GM21786 (cell line): ENCODE data around the gene NRM.
A peak's percentile ranks its signal among the peaks of the same experiment; 100 is the strongest.
"Not testable (repeated sequence)": the region's sequence is repeated elsewhere in the genome, so short reads cannot be mapped to it uniquely, and the experiment has no call there.

Experiments used
- ATAC-seq: cut with Tn5 transposase; IDR thresholded peaks from one replicate; pipeline ENCODE4 v1.9.1; 2021; ENCODE audit not compliant: unreplicated experiment

Gene NRM

DNA sequence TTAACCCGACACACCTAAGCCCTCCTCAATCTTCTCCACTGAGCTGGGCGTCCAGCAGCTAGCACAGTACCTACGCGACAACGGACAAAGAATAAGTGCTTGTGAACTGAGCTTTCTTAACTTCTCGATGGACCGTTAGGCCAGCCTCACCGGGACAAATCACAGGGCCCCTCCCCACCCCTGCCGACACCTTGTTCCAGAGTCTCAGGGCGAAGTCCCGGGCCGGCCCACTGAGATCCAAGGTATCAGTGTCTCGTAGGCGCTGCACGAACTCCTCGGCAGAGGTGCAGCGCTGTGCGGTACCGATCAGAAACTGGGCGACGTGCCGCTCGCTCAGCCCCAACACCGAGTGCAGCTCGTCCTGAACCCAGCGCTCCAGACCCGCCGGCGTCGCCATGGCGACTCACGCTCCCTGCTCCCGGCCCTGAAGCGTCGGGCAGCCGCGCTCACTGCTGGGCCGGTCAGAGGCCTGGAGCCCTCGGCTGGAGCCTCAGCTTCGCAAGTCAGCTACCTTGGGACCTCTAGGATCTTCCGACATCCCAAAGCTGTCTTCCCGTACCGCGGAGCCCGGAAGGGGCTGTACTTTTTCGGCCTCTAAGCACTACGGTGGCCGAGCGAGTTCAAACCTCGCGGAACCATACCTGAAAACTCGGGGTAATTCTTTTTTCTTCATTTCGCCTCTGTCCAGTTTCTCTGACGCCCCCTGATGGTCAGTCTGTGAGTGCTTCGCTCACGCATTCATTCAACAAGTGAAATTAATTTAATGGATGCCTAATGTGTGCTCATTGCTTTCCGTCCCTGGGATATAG lies 18.1 kb downstream of the NRM start, which contains the start of gene DHX16:
DHX16 (minus strand) TSS at position 562 of the 809 bp plus-strand sequence; CDS start at position 397, 165 bp downstream.
- peak; percentile 80 for ATAC-seq

DNA sequence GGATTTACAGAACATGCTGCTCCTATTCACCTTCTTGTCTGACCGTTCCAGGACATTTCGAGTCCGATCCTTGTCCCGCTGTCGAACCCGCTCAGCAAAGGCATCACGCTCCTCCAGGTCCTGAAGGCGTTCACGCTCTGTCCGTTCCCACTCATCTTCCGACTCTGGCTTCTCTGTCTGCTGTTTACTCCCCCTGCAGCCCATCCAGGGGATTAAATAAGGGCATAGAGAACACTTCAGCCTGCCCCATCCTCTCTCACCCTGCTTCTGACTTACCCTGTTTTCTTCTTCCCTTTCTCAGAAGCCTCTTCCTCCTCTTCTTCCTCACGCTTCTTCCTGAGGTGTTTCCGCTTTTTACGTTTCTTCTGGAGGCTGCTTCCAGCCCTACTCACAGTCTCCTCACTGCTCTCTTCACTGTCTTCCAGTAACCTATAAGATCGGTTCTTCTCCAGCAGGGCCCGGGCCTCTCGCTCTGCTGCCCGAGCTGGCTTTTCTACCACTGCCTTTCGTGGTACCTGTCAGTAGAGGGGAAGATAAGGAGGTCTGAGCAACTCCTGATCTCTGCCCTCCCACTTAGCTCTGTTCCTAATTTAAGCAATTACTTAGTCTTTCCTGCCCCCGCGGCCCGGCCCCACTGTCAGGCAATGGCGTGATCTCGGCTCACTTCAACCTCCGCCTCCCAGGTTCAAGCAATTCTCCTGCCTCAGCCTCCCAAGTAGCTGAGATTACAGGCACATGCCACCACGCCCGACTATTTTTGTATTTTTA lies 19.8 kb downstream of the NRM start:
- no peak for ATAC-seq

DNA sequence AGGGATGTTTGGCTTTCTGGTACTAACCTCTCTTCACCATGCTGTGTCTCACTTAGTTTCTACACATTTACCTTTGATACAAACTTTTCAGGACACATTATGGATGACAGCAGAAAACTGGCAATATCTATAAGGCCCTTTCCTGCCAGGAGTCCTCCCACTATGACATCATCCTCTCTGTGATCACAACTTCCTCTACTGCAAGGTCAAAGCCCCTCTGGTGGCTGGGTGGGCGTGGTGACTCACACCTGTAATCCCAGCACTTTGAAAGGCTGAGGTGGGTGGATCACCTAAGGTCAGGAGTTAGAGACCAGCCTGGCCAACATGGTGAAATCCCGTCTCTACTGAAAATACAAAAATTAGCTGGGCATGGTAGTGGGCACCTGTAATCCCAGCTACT lies 24.5 kb downstream of the NRM start:
- not testable (repeated sequence) for ATAC-seq

DNA sequence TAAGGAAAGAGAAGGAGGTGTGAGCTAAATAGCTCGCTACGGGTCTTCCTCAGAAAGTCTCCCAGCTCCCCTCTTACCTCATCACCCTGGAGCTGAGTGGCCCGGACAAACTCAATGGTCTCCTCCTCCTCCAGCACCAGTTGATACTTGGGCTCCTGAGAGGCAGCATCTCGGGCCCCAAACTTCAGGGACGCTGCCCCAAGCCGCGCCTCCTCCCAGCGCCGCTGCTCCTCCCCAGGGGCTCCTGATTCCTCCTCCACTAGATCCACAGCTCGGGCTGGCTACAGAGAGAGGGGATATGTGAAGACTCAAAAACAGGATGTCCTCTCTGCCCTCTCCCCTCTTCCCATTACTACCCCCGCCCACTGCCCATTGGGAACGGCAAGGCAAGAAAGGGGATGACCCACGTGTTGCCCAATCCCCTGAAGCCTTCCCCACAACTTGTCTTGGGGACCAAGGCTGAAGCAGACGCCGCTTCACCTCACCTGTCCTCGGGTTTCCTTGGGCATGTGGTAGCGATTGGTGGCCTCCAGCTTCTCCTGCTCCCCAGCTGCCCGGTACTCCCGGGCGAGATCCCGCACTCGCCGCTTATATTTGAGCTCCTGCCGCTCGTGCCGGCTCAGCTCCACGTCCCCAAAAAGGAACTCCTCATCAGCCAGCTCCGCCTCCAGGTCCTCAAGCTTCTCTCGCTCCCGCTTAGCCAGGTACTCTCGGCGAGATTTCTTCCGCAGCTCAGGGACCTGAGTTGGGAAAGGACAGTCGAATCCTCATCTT lies 25.6 kb downstream of the NRM start:
- no peak for ATAC-seq

DNA sequence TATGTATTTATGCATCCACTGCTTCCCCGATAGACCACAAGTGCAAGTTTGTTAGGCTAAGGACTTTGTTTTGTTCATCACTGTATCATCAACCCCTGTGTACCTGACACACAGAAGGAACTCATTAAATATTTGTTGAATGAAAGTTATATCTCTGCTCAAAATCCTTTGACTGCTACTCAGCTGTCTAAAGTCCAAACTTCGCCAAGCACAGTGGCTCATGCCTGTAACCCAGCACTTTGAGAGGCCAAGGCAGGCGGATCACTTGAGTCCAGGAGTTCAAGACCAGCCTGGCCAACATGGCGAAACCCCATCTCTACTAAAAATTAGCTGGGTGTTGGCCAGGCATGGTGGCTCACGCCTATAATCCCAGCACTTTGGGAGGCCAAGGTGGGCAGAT lies 32.9 kb downstream of the NRM start:
- not testable (repeated sequence) for ATAC-seq

DNA sequence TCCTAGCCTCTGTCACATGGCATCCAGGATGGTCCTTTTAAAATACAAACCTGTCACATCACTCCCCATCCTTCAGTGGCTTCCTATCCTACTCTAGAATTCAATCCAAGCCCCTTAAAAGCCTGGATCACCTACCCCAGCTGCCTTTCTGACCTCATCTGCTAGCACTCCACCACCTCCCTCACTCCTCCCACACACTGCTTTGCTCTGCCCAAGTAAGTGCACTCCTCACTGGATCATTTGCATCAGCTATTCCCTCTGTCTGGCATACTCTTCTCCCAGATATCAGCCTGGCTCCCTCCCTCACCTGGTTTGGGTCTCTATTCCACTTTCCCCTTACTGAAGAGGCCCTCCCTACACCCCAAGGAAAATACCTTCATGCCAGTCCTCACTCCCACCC lies 33.3 kb downstream of the NRM start:
- no peak for ATAC-seq

DNA sequence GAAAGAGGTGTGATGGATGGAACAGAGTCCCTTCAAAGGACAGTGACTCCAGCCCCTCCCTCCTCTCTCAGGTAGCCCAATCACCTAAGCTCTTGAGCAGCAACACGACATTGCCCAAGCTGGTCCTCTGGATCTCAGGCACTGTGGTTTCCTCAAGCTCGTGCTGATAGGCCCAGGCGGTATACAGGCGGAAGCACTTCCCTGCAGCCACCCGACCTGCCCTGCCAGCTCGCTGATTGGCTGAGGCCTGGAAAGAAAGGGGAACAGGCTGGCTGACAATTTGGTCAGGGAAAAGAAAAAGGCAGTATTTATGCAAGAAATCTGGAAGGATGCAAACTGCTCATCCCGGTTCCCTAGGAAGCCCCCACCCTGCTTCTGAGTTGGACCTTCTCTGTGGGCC lies 34.3 kb downstream of the NRM start:
- ATAC-seq, result no peak

DNA sequence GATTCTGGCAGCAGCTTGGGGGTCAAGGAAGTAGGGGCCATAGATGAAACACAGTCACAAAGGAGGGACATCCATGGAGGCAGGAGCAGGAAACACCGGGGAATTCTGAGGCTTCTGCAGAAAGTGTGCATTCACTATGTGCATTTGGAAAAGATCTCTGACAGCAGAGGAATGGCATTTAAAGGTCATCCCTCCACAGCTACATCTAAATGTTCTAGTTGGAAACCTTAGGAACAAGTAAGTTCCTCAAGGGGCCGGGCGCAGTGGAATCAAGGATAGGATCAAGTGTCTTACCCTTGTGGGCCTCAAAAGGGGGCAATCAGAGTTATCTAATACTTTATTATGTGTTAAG lies 35.1 kb downstream of the NRM start:
- no peak for ATAC-seq

DNA sequence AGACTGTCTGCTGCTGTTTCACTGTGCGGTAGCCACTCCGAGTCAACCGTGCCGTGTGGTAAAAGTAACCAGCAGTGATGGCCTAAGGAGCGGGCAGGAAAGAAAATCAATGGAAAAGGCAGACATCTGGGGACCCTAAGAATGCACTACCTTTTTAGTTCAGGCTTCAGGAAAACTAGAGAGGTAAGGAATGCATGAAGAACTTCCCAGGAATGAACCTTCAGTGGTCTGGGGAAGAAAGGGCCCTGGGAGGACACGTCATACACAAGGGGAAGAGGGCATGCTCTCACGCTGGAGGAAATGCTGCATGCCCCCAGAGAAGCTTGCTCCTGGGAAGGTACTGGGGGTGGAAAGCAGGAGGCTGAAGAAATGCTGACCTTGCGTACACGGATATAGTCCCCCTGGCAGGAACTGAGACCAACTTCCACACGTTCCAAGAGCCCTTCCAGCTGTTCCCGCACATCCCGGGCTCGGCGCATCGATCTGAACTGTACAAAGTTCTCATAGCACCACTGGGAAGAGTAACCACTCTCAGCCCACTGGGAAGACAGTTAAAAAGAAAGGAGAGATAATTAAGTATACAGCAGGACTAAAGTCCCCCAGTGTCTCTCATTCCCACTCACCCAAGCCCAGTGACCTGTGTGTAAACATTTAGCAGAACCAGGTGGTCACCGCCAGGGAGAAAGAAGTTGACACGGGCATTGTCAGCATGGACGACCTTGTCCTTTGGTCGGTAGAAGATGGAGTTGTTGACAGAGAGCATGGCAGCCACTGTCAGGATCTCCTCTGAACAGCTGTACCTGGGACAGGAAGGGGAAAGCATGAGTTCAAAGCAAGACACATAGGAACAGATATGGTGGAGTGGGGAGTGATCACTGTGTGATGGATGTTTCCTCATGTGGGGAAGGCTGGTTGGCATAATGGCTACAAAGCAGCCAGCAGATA lies 35.7 kb downstream of the NRM start:
- no peak for ATAC-seq

DNA sequence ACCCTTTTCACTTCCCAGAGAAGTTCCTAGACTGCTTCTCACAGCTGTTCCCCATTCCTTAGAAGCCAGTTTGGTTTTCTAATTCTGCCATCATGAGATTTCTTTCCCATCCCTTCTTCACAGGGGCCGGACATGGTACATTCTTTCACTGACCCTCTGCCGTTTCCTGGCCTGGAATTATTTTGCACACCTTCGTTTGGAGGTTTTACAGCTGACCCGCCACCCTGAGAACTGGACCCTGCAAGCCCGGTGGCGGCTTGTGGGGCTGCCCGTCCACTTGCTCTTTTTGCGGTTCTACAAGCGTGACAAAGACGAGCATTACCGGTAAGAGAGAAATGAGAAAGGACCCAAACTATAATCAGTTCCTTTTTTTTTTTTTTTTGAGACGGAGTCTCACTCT lies 39.6 kb downstream of the NRM start:
- ATAC-seq, result no peak

DNA sequence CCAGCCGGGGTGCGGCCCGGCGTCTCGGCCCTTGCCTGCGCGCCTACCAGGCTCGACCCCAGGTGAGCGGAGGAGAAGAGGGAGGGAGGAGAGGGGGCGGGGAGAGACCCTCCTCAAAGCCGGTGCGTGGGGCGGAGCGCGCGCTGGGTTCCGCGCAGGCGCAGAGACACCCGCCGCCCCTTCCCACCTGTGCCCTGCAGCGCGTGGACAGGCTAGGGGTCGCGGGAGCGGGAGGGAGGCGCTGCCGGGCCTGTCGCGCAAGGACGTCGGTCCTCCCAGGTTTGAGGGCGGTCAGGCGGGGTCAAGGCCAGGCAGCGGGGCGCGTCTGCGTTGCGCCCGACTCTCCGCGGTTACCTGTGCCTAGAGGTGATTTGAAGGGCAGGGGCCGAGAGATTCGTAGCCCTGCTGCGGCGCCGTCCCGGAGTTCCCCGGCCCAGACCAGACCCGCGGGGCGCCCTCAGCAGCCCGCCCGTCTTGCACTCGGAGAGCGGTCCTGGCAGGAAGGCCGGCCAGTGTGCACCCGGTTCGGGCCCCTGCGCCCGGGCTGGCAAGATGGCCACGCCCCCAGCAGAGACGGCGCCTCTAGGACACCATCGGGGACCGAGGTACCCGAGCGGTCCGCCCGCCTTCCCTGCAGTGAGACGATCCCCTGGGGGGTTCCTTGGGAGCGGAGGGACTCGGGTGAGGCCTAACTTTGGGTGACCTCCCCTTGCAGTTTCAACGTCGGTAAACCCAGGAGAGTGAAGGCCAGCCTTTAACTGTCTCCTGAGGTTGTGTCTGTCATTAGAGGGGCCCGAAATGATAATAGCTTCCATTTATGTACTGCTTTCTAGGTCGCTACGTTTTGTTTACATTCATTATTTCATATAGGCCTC lies 43.3 kb downstream of the NRM start:
- peak; percentile 55 for ATAC-seq

DNA sequence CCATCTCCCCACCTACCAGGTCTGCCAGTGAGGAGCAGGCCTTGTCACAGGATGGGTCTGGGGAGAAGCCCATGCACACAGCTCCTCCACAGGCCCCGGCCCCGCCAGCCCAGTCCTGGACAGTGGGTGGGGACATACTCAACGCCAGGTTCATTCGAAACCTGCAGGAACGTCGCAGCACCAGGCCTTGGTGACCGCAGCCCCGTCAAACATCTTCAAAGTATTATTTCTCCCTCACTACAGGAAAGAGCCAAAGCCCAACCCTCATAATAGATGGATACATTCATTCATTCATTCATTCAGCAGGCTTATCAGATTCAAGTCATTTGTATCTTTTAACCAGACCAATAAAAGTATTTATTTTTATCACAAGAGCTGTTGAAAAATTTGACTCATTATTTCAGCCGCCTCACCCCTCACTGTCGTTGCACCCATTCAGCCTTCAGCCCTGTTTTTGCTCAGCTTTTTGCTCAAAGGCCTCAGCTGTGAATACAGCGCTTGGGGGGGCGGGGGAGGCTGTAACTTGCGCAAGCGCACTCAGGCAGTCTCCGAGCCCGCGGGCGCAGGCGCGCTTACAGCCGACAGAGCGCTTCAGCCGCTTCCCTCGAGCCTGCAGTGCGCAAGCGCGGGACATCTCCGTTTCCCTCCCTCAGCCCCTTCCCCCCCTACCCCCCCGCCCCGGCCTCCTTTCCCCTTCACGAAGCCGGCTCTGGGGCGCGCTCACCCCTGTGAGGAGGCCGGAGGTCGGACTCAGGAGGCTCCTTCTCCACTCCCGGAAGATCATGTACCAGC lies 44.1 kb downstream of the NRM start, which contains the start of gene C6orf136:
C6orf136 (plus strand) TSS at position 684 of the 792 bp plus-strand sequence; CDS start at position 783, 99 bp downstream.
- ATAC-seq, result peak; percentile 45

DNA sequence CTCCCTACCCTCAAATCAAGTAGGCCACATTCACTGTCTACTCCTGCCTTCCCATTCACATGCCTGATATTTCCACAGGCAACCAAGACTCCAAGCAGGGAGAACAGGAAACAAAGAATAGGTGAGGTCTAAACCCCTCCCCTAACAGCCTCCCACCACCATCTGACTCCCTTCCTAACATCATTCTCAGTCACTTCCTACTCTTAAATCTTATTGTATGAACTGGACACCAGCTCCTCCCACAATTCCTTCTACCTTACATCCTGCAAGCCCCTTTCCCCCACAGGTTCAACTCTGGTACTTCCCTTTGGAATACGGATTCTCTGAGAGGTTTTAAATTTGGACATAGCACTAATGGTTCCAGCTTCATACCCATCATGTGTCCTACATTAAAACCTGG lies 44.8 kb downstream of the NRM start:
- ATAC-seq, result no peak

DNA sequence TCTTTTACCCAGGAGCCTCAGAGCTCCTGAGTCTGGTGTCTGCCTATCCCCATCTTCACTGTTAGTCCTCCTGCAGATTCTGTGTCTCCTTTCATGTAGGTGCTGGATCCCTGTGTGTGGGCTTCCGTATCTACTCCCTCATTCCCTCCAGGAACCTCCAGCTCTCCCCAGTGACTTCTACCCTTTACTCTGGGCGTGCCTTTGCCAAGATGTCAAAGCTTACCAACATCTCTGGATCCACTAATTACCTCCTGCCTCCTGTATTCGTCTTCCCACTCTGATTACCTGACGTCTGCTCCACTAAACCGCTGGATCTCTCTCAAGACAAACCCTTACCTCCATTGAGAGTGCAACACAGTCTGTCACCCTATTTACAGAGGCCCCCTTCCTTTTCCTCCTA lies 46.0 kb downstream of the NRM start:
- ATAC-seq, result no peak

DNA sequence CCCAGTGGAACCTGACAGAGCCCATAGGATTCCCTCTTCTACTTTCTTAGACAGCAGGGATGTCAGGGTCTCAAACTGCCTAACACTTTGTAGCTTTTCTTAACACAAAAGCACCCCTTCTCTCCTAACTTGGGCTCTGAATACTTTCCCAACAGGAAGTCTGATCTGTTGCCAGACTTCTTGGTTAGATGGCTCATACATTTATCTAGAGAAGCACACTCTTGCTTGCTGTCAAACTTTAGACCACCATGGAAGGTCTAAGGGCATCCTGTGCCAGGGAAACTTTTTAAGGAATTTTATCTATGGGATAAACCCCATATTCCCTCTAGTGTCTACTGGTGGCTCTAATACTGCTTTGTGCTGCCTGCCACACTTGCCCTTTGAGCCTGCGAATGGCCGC lies 47.1 kb downstream of the NRM start:
- ATAC-seq, result no peak

DNA sequence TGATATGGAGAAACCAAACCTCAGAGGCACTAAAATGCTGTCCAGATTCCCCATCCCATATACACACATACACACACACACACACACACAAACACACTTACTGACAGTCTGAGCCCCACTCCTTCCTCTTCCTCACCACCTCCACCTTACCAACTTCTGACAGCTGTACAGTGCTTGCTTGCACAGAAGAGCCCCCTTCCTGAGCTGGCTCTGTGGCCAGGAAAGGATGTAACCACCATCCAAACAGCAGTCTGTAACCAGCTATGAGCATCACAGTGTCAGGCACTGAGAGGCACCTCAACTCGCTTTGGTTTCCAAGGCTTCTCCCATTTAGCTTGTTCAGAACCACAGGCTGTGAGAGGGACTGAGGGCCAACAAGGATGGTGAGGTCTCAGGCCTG lies 49.7 kb downstream of the NRM start:
- no peak for ATAC-seq

DNA sequence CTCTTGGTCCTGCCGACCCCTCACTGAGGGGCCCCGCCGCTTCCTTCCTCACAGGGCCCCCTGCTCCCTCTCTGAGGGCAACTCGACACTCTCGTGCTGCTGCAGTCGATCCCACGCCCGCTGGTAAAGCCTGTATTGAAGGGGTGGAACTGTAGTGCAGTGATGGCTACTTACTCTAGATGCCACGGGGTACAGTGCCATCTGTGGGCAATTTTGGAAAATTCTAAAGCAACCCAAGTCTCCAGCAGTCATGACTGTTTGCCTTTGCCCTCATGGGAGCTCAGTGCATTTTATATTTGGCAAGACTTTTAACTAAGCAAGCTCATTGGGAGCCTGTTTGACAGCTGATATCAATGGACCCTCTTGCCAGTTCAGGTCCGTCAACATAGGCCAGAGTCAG lies 50.3 kb downstream of the NRM start:
- ATAC-seq, result no peak
